ENCODE data around the gene METTL9. TPM values are rescaled to one million over a fixed set of nuclear protein-coding genes. Genes with fewer than 3 reads are reported as not detected.

Gene METTL9
- total RNA-seq, 1 experiment from 2014 or later, result 41.4 TPM

DNA sequence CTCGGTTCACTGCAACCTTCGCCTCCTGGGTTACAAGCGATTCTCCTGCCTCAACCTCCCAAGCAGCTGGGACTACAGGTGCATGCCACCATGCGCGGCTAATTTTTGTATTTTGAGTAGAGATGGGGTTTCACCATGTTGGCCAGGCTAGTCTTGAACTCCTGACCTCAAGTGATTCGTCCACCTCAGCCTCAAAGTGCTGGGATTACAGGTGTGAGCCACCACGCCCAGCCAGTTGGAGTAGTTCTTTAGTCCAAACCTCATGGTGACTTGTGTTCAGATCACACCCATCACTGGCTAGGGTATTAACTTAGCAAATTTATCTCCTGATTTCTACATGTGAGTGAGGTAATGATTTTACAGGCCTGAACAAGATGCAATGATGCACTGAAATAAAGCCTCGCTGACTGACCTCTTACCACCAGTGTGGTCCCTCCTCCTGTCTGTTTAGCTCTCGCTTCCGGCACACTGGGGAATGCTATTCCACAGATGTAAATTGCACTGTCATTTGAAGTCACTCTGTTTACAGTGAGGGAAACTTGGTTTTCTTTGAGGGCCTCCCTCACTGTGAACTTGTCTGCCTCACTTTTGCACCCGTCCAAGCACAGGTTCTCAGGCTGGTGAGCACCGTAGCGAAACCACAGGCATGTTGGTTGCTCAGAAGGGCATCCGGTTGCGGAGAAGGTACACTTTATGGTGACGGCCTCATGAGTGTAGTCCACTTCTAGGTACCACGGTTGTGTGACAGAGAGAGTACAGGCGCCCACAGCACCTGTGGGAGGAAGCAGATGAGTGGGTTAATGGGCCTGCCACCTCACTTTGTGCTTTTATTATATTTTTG, 47.6 kb downstream of the METTL9 start:
- no peak for DNase-seq (ENCODE audit: low read depth, low spot score)
- TF ChIP-seq EZH2phosphoT487 (IDR thresholded peaks at IDR 0.05; ENCODE audit: borderline replicate concordance), result no peak
- TF ChIP-seq YY1 (IDR thresholded peaks at IDR 0.05; ENCODE audit: extremely low read depth, insufficient replicate concordance, low read depth, low read length), result no peak
- TF ChIP-seq RAD21 (IDR thresholded peaks at IDR 0.05; ENCODE audit: low read depth), result no peak
- TF ChIP-seq EGR1 (IDR thresholded peaks at IDR 0.05; ENCODE audit: low read depth), result no peak
- no peak for TF ChIP-seq ZNF274 (IDR thresholded peaks at IDR 0.05; ENCODE audit: low read depth, low read length)
- H3K9ac ChIP-seq (ENCODE audit: low read length), result no peak overlapping the region
- intact Hi-C loops (cut with micrococcal nuclease), result no loop called here
- no peaks in the 10 kb centered on the region for H3K9me2 ChIP-seq (ENCODE audit: insufficient read depth)
- H4K20me1 ChIP-seq (ENCODE audit: insufficient read depth), result no peaks in the 10 kb centered on the region
- no peak overlapping the region for H3K4me3 ChIP-seq (replicated peaks in 1 of 2; ENCODE audit: low read depth in 1 of 2, low read length in 2 of 2)
- CTCF ChIA-PET, result no interaction called here
- H3K79me2 ChIP-seq (ENCODE audit: insufficient read depth, low read length), result no peaks in the 10 kb centered on the region
- H3K27ac ChIP-seq (ENCODE audit: low read depth, low read length), result no peak overlapping the region
- H3K36me3 ChIP-seq (ENCODE audit: control insufficient read depth in 1 of 2, insufficient read depth in 2 of 2, low read length in 2 of 2), result no peaks in the 10 kb centered on the region
- no peak for ATAC-seq
- H3K9me3 ChIP-seq (ENCODE audit: control insufficient read depth in 1 of 2, insufficient read depth in 1 of 2, low read depth in 1 of 2, low read length in 2 of 2), result no peaks in the 10 kb centered on the region
- no peak overlapping the region for H2AFZ ChIP-seq (ENCODE audit: low read depth, low read length, poor library complexity, severe bottlenecking)
- no peak overlapping the region for H3K4me2 ChIP-seq (ENCODE audit: low read length)
- RAD21 ChIA-PET (ENCODE audit: low non-redundant PET in 1 of 2, low total read pairs in 2 of 2, uncharacterized antibody in 2 of 2, unreplicated experiment in 2 of 2), result no interaction called here
- no peaks in the 10 kb centered on the region for H3K27me3 ChIP-seq (ENCODE audit: insufficient read depth, low read length)
- POLR2A ChIA-PET, result no interaction called here
- no peaks in the 10 kb centered on the region for H3K4me1 ChIP-seq (ENCODE audit: control insufficient read depth in 1 of 2, insufficient read depth in 2 of 2, low read length in 2 of 2)
- no TSS peak for BruUV-seq (replicated peaks)

DNA sequence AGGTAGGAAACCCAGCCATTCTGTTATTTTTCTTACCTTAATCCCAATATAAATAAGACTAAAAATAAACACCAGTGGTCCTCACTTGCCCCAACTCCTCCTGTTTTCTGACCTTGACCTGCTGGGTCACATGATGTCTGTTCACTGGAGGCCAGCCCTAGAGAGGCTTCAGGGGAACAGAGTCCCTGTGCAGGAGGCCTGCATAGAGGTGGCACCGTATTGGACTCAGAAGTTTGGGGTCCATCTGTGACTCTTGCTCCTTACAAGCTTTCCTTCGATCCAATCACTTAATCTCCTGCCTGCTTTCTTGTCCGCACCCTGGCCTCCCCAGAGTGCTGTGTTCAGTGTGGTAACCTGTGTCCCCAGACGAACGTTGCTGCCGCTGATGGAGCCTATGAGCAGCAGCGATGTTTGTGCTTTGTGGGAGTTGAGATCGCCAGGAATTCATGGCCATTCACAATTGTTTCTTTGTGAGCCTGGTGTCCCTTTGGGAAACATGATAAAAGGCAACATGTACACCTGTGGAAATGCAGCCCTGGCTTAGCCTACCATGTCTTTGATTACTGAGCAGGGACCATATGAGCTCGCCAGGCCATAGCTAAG, 48.3 kb downstream of the METTL9 start:
- Histone ChIP-seq H3K27ac (ENCODE audit: low read depth, low read length) (no peak overlapping the region), H3K4me2 (ENCODE audit: low read length) (no peak overlapping the region), H3K79me2 (ENCODE audit: insufficient read depth, low read length) (no peaks in the 10 kb centered on the region), H3K4me1 (ENCODE audit: control insufficient read depth in 1 of 2, insufficient read depth in 2 of 2, low read length in 2 of 2) (no peaks in the 10 kb centered on the region), H3K9me2 (ENCODE audit: insufficient read depth) (no peaks in the 10 kb centered on the region), H2AFZ (ENCODE audit: low read depth, low read length, poor library complexity, severe bottlenecking) (no peak overlapping the region), H3K27me3 (ENCODE audit: insufficient read depth, low read length) (no peaks in the 10 kb centered on the region), H3K9me3 (ENCODE audit: control insufficient read depth in 1 of 2, insufficient read depth in 1 of 2, low read depth in 1 of 2, low read length in 2 of 2) (no peaks in the 10 kb centered on the region), H3K4me3 (replicated peaks in 1 of 2; ENCODE audit: low read depth in 1 of 2, low read length in 2 of 2) (no peak overlapping the region), H3K36me3 (ENCODE audit: control insufficient read depth in 1 of 2, insufficient read depth in 2 of 2, low read length in 2 of 2) (no peaks in the 10 kb centered on the region), H4K20me1 (ENCODE audit: insufficient read depth) (no peaks in the 10 kb centered on the region), H3K9ac (ENCODE audit: low read length) (no peak overlapping the region)
- ChIA-PET POLR2A (no interaction called here), RAD21 (ENCODE audit: low non-redundant PET in 1 of 2, low total read pairs in 2 of 2, uncharacterized antibody in 2 of 2, unreplicated experiment in 2 of 2) (no interaction called here), CTCF (no interaction called here)
- no TSS peak for BruUV-seq (replicated peaks)
- TF ChIP-seq JUND (IDR thresholded peaks at IDR 0.05), result no peak
- TF ChIP-seq, protein P1, sequence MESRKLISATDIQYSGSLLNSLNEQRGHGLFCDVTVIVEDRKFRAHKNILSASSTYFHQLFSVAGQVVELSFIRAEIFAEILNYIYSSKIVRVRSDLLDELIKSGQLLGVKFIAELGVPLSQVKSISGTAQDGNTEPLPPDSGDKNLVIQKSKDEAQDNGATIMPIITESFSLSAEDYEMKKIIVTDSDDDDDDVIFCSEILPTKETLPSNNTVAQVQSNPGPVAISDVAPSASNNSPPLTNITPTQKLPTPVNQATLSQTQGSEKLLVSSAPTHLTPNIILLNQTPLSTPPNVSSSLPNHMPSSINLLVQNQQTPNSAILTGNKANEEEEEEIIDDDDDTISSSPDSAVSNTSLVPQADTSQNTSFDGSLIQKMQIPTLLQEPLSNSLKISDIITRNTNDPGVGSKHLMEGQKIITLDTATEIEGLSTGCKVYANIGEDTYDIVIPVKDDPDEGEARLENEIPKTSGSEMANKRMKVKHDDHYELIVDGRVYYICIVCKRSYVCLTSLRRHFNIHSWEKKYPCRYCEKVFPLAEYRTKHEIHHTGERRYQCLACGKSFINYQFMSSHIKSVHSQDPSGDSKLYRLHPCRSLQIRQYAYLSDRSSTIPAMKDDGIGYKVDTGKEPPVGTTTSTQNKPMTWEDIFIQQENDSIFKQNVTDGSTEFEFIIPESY (IDR thresholded peaks at IDR 0.05; ENCODE audit: extremely low read depth, insufficient replicate concordance, low read length), result no peak
- TF ChIP-seq RAD21 (IDR thresholded peaks at IDR 0.05; ENCODE audit: low read depth), result no peak
- TF ChIP-seq SRF (IDR thresholded peaks at IDR 0.05; ENCODE audit: low read depth), result no peak
- TF ChIP-seq ATF3 (IDR thresholded peaks at IDR 0.05), result no peak
- TF ChIP-seq POLR2A (IDR thresholded peaks at IDR 0.05; ENCODE audit: borderline replicate concordance, extremely low read depth, insufficient read depth, insufficient read length), result no peak
- TF ChIP-seq, protein P2, sequence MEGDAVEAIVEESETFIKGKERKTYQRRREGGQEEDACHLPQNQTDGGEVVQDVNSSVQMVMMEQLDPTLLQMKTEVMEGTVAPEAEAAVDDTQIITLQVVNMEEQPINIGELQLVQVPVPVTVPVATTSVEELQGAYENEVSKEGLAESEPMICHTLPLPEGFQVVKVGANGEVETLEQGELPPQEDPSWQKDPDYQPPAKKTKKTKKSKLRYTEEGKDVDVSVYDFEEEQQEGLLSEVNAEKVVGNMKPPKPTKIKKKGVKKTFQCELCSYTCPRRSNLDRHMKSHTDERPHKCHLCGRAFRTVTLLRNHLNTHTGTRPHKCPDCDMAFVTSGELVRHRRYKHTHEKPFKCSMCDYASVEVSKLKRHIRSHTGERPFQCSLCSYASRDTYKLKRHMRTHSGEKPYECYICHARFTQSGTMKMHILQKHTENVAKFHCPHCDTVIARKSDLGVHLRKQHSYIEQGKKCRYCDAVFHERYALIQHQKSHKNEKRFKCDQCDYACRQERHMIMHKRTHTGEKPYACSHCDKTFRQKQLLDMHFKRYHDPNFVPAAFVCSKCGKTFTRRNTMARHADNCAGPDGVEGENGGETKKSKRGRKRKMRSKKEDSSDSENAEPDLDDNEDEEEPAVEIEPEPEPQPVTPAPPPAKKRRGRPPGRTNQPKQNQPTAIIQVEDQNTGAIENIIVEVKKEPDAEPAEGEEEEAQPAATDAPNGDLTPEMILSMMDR (IDR thresholded peaks at IDR 0.05 in 2 of 3, conservative IDR thresholded peaks at IDR 0.05 in 1 of 3; ENCODE audit: borderline replicate concordance in 1 of 3, insufficient read depth in 1 of 3, low read depth in 2 of 3, low read length in 2 of 3), result no peak
- TF ChIP-seq TCF7L2 (IDR thresholded peaks at IDR 0.05; ENCODE audit: borderline replicate concordance, extremely low read depth, insufficient read depth, insufficient read length), result no peak
- TF ChIP-seq ELF1 (IDR thresholded peaks at IDR 0.05; ENCODE audit: borderline replicate concordance, low read depth), result no peak
- no peak for TF ChIP-seq MAX (IDR thresholded peaks at IDR 0.05)
- TF ChIP-seq FOSL1 (IDR thresholded peaks at IDR 0.05; ENCODE audit: low read depth), result no peak
- no peak for TF ChIP-seq EZH2phosphoT487 (IDR thresholded peaks at IDR 0.05; ENCODE audit: borderline replicate concordance)
- no peak for ATAC-seq
- no peak for DNase-seq (ENCODE audit: low read depth, low spot score)
- intact Hi-C loops (cut with micrococcal nuclease), result no loop called here
